ENCODE data around the gene FMN1.

- TF ChIP-seq CTCF (IDR thresholded peaks at IDR 0.05): peak; percentile 34; the same call in 1 of the 2 replicates
- TF ChIP-seq USF2 (CRISPR knock-in tag; IDR thresholded peaks at IDR 0.05): no peak
- no peak for TF ChIP-seq ZNF671 (CRISPR knock-in tag; IDR thresholded peaks at IDR 0.05)
Observed at GRCh38 chr15:33242669-33243191, 48.2 kb upstream of the FMN1 start.
